HG02763 (cell line): ENCODE measurements around the gene PTPRN2.
"Not testable (repeated sequence)": the region's sequence is repeated elsewhere in the genome, so short reads cannot be mapped to it uniquely, and the experiment has no call there.

ENCODE experiments used
- ATAC-seq: cut with Tn5 transposase; IDR thresholded peaks from one replicate; pipeline ENCODE4 v1.9.1; 2021; ENCODE audit warnings: mild to moderate bottlenecking, moderate library complexity; ENCODE audit not compliant: unreplicated experiment

Gene PTPRN2

GRCh38 chr7:157725312-157725711 is 862.3 kb downstream of the PTPRN2 start:
- ATAC-seq, result not testable (repeated sequence)

GRCh38 chr7:157723205-157723604 is 864.4 kb downstream of the PTPRN2 start:
- ATAC-seq, result no peak

- no peak for ATAC-seq
Observed at GRCh38 chr7:157722137-157723060, 865.2 kb downstream of the PTPRN2 start.

- ATAC-seq, result no peak
Observed at GRCh38 chr7:157721468-157722136, 866.0 kb downstream of the PTPRN2 start.

- ATAC-seq, result no peak
Observed at GRCh38 chr7:157719705-157720655, 867.6 kb downstream of the PTPRN2 start.

- no peak for ATAC-seq
Observed at GRCh38 chr7:157719008-157719682, 868.5 kb downstream of the PTPRN2 start.

GRCh38 chr7:157718303-157719007 is 869.2 kb downstream of the PTPRN2 start:
- ATAC-seq, result no peak

GRCh38 chr7:157717211-157718174 is 870.1 kb downstream of the PTPRN2 start:
- no peak for ATAC-seq

GRCh38 chr7:157715938-157716280 is 871.7 kb downstream of the PTPRN2 start:
- ATAC-seq, result no peak

GRCh38 chr7:157715071-157715937 is 872.3 kb downstream of the PTPRN2 start:
- no peak for ATAC-seq

GRCh38 chr7:157714166-157715070 is 873.2 kb downstream of the PTPRN2 start:
- no peak for ATAC-seq

- no peak for ATAC-seq
Observed at GRCh38 chr7:157713591-157713990, 874.0 kb downstream of the PTPRN2 start.

- ATAC-seq, result no peak
Observed at GRCh38 chr7:157712666-157713235, 874.9 kb downstream of the PTPRN2 start.

- no peak for ATAC-seq
Observed at GRCh38 chr7:157711353-157711888, 876.2 kb downstream of the PTPRN2 start.

GRCh38 chr7:157710396-157710795 is 877.2 kb downstream of the PTPRN2 start:
- ATAC-seq, result no peak
